HCT116 (cell line): ENCODE measurements around the gene FNBP1L. TPM values are rescaled to one million over a fixed set of nuclear protein-coding genes. Genes with fewer than 3 reads are reported as not detected.

Experiments used
- ATAC-seq: fragments of 200-7000 bp; cut with Tn5 transposase; 2 replicates; pipeline ENCODE4 v1.9.1; 2020; ENCODE audit warnings: mild to moderate bottlenecking, moderate library complexity
- BruUV-seq: library from RNA; stranded (reverse); fragments of 400-500 nt; replicated peaks from 2 replicates; lab custom pipeline; 2021; lab: Mats Ljungman, UMichigan
- CTCF ChIA-PET: fragments of 300-600 bp; sonication (Branson Sonifier 250); formaldehyde crosslinking; loops from one replicate; lab custom pipeline; 2021; ENCODE audit warnings: antibody characterized with exemption; lab: Charles Lee
- POLR2A ChIA-PET: fragments of 300-600, 350-600 bp; sonication (Branson Sonifier 250); formaldehyde crosslinking; loops from one replicate; lab custom pipeline; 2021; ENCODE audit warnings: antibody characterized with exemption; lab: Charles Lee
- RAD21 ChIA-PET, 2 experiments: fragments of 300-600 bp; sonication (Branson Sonifier 250); formaldehyde crosslinking; loops; one replicate each; lab custom pipeline; 2023; ENCODE audit warnings: low total read pairs in 2 of 2; ENCODE audit not compliant: uncharacterized antibody in 2 of 2, unreplicated experiment in 2 of 2, low non-redundant PET in 1 of 2; lab: Charles Lee
- DNase-seq: peaks from one replicate; pipeline ENCODE4 v3.0.0-alpha.2; 2010; ENCODE audit warnings: low read depth, low spot score
- H2AFZ ChIP-seq: fragments of 200-600 bp; shearing (Covaris generic), sonication (generic); 2 replicates; pipeline ENCODE4 v1.6.1; 2017; ENCODE audit warnings: low read depth, mixed run types, mixed read lengths, antibody characterized with exemption, low read length; ENCODE audit not compliant: poor library complexity, severe bottlenecking
- H3K27ac ChIP-seq: 2 replicates; pipeline ENCODE4 v1.5.1; 2012; ENCODE audit warnings: low read depth, low read length
- H3K27me3 ChIP-seq: fragments of 200-600 bp; sonication (generic); 2 replicates; pipeline ENCODE4 v1.6.1; 2016; ENCODE audit warnings: mixed run types, low read length, mixed read lengths; ENCODE audit not compliant: insufficient read depth
- H3K36me3 ChIP-seq, 2 experiments: fragments of 200-500 bp in 1 of 2; fragments of 200-600 bp in 1 of 2; sonication (Bioruptor generic) in 1 of 2; sonication (generic) in 1 of 2; 2 replicates each; pipeline versions ENCODE4 v1.5.1 to v1.6.1; 2014 to 2016; ENCODE audit warnings: low read length in 2 of 2, inconsistent platforms in 1 of 2, mixed read lengths in 1 of 2, mixed run types in 1 of 2; ENCODE audit not compliant: insufficient read depth in 2 of 2, control insufficient read depth in 1 of 2
- H3K4me1 ChIP-seq, 2 experiments: fragments of 200-600 bp in 1 of 2; sonication (generic) in 1 of 2; 2 replicates each; pipeline versions ENCODE4 v1.5.1 to v1.6.1; 2012 to 2017; ENCODE audit warnings: low read length in 2 of 2, inconsistent platforms in 1 of 2, mild to moderate bottlenecking in 1 of 2, mixed read lengths in 1 of 2, mixed run types in 1 of 2, moderate library complexity in 1 of 2; ENCODE audit not compliant: insufficient read depth in 2 of 2, control insufficient read depth in 1 of 2
- H3K4me2 ChIP-seq: fragments of 200-600 bp; sonication (generic); 2 replicates; pipeline ENCODE4 v1.6.1; 2017; ENCODE audit warnings: mixed run types, low read length, mixed read lengths
- H3K4me3 ChIP-seq, 2 experiments: fragments of 200-600 bp in 1 of 2; sonication (generic) in 1 of 2; replicated peaks in 1 of 2; 2 replicates each; pipeline ENCODE4 v1.5.1; 2011 to 2016; ENCODE audit warnings: low read length in 2 of 2, control low read depth in 1 of 2, low read depth in 1 of 2, mild to moderate bottlenecking in 1 of 2, mixed read lengths in 1 of 2, mixed run types in 1 of 2
- H3K79me2 ChIP-seq: fragments of 200-600 bp; sonication (generic); 2 replicates; pipeline ENCODE4 v1.6.1; 2017; ENCODE audit warnings: mild to moderate bottlenecking, mixed run types, low read length, moderate library complexity, mixed read lengths; ENCODE audit not compliant: insufficient read depth
- H3K9ac ChIP-seq: fragments of 200-600 bp; sonication (generic); 2 replicates; pipeline ENCODE4 v1.6.1; 2016; ENCODE audit warnings: low read length, mixed read lengths
- H3K9me2 ChIP-seq: fragments of 200-600 bp; sonication (generic), shearing (Covaris generic); 2 replicates; pipeline ENCODE4 v1.6.1; 2017; ENCODE audit warnings: mixed run types, mild to moderate bottlenecking, moderate library complexity; ENCODE audit not compliant: insufficient read depth
- H3K9me3 ChIP-seq, 2 experiments: fragments of 200-500 bp in 1 of 2; fragments of 200-600 bp in 1 of 2; sonication (Bioruptor generic) in 1 of 2; sonication (generic) in 1 of 2; 2 replicates each; pipeline ENCODE4 v1.6.1; 2014 to 2017; ENCODE audit warnings: low read length in 2 of 2, mixed read lengths in 2 of 2, inconsistent platforms in 1 of 2, low read depth in 1 of 2, mild to moderate bottlenecking in 1 of 2, mixed run types in 1 of 2, moderate library complexity in 1 of 2; ENCODE audit not compliant: control insufficient read depth in 1 of 2, insufficient read depth in 1 of 2
- H4K20me1 ChIP-seq: fragments of 200-600 bp; sonication (generic), shearing (Covaris generic); 2 replicates; pipeline ENCODE4 v1.6.1; 2017; ENCODE audit warnings: mixed run types, mild to moderate bottlenecking, moderate library complexity; ENCODE audit not compliant: insufficient read depth
- CBX3 ChIP-seq: IDR thresholded peaks from 2 replicates; pipeline ENCODE4 v1.6.1; 2012; ENCODE audit warnings: low read depth
- CEBPB ChIP-seq: IDR thresholded peaks from 2 replicates; pipeline ENCODE4 v1.6.1; 2012; ENCODE audit warnings: low read depth
- EGR1 ChIP-seq: IDR thresholded peaks from 2 replicates; pipeline ENCODE4 v1.6.1; 2012; ENCODE audit warnings: low read depth
- ELF1 ChIP-seq: IDR thresholded peaks from 2 replicates; pipeline ENCODE4 v1.6.1; 2012; ENCODE audit warnings: low read depth, borderline replicate concordance
- EZH2 ChIP-seq: fragments of 200-600 bp; sonication (generic); IDR thresholded peaks from 2 replicates; pipeline ENCODE4 v1.6.1; 2017; ENCODE audit warnings: antibody characterized with exemption, mixed run types
- EZH2phosphoT487 ChIP-seq: fragments of 200-600 bp; IDR thresholded peaks from 2 replicates; pipeline ENCODE4 v1.6.1; 2018; ENCODE audit warnings: antibody characterized with exemption, borderline replicate concordance
- JUND ChIP-seq: IDR thresholded peaks from 2 replicates; pipeline ENCODE4 v1.6.1; 2012
- POLR2A ChIP-seq: IDR thresholded peaks from 2 replicates; pipeline ENCODE4 v1.7.0; 2011; ENCODE audit warnings: borderline replicate concordance; ENCODE audit not compliant: insufficient read depth, insufficient read length; ENCODE audit errors: extremely low read depth
- POLR2AphosphoS5 ChIP-seq: IDR thresholded peaks from 2 replicates; pipeline ENCODE4 v1.6.1; 2011; ENCODE audit warnings: mild to moderate bottlenecking, low read depth, low read length, moderate library complexity
- SIN3A ChIP-seq: IDR thresholded peaks from 2 replicates; pipeline ENCODE4 v1.6.1; 2012; ENCODE audit warnings: low read depth
- TCF7L2 ChIP-seq: IDR thresholded peaks from 2 replicates; pipeline ENCODE4 v1.7.0; 2011; ENCODE audit warnings: borderline replicate concordance, inconsistent platforms; ENCODE audit not compliant: insufficient read depth, insufficient read length; ENCODE audit errors: extremely low read depth
- intact Hi-C: fragments of 100-400 bp; cut with micrococcal nuclease; formaldehyde crosslinking; loops from 2 replicates; pipeline ENCODE4 v1.10.0; 2022
- total RNA-seq: library from RNA; stranded (reverse); gene quantifications from one replicate; pipeline ENCODE4 v1.2.1, GENCODE V29; 2021; ENCODE audit not compliant: unreplicated experiment
- TF ChIP-seq, protein P1 (sequence below), 3 experiments: fragments of 200-600 bp in 1 of 3; sonication (generic) in 1 of 3; IDR thresholded peaks in 2 of 3; conservative IDR thresholded peaks in 1 of 3; 2 replicates each; pipeline ENCODE4 v1.5.1; 2012 to 2017; ENCODE audit warnings: low read depth in 2 of 3, low read length in 2 of 3, antibody characterized with exemption in 1 of 3, borderline replicate concordance in 1 of 3, control low read depth in 1 of 3, mild to moderate bottlenecking in 1 of 3, mixed read lengths in 1 of 3, mixed run types in 1 of 3, moderate library complexity in 1 of 3; ENCODE audit not compliant: insufficient read depth in 1 of 3
- TF ChIP-seq, protein P2 (sequence below): IDR thresholded peaks from 2 replicates; pipeline ENCODE4 v1.6.1; 2012
- TF ChIP-seq, protein P3 (sequence below): IDR thresholded peaks from 2 replicates; pipeline ENCODE4 v1.6.1; 2012; ENCODE audit warnings: low read depth
- TF ChIP-seq, protein P4 (sequence below): IDR thresholded peaks from 2 replicates; pipeline ENCODE4 v1.6.1; 2012

FNBP1L gene
- total RNA-seq, 1 experiment from 2014 or later: 26.1 TPM

DNA sequence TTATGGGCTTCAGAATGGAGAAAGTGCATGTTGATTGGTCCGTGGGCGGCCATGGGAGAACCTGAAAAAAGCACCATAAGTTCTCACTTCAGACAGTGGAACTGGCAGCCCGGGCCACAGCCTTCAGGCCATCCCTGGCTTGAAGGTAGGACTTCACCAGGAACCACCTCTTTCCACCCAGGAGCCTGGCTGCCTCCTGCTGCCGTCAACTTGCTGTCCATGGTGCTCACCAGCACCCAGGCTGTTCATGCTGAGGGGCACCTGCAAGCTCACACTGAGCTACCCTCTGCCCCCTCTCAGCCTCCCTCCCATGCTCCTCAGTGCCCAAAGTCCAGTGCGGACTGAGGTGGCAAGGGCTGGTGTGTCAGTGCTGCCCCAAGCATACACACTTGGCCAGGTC lies 12.9 kb upstream of the FNBP1L start:
- no peak overlapping the region for H3K4me3 ChIP-seq
- ChIA-PET POLR2A (no interaction called here), CTCF (interaction anchor here (1.5 to 1.6 kb wide), 2 partner anchors 130 to 409 kb away, joined by 4 read pairs; no protein-coding TSS in a partner anchor), RAD21 (interaction anchor here in 1 of 2 experiments (0.6 kb wide), 1 partner anchor 70 kb away, joined by 5 read pairs; no protein-coding TSS in a partner anchor)
- BruUV-seq: no TSS peak
- no peaks in the 10 kb centered on the region for H3K9me2 ChIP-seq
- H3K4me2 ChIP-seq: no peak overlapping the region
- no peak overlapping the region for H3K27ac ChIP-seq
- TF ChIP-seq CEBPB (no peak), EGR1 (no peak), TCF7L2 (no peak), EZH2 (no peak), JUND (no peak), ELF1 (no peak), EZH2phosphoT487 (no peak), POLR2A (no peak), SIN3A (no peak), POLR2AphosphoS5 (no peak), CBX3 (no peak)
- TF ChIP-seq, protein P1, sequence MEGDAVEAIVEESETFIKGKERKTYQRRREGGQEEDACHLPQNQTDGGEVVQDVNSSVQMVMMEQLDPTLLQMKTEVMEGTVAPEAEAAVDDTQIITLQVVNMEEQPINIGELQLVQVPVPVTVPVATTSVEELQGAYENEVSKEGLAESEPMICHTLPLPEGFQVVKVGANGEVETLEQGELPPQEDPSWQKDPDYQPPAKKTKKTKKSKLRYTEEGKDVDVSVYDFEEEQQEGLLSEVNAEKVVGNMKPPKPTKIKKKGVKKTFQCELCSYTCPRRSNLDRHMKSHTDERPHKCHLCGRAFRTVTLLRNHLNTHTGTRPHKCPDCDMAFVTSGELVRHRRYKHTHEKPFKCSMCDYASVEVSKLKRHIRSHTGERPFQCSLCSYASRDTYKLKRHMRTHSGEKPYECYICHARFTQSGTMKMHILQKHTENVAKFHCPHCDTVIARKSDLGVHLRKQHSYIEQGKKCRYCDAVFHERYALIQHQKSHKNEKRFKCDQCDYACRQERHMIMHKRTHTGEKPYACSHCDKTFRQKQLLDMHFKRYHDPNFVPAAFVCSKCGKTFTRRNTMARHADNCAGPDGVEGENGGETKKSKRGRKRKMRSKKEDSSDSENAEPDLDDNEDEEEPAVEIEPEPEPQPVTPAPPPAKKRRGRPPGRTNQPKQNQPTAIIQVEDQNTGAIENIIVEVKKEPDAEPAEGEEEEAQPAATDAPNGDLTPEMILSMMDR (IDR thresholded peaks at IDR 0.05 in 2 of 3, conservative IDR thresholded peaks at IDR 0.05 in 1 of 3; ENCODE audit: borderline replicate concordance in 1 of 3, insufficient read depth in 1 of 3, low read depth in 2 of 3, low read length in 2 of 3): no peak
- TF ChIP-seq, protein P2, sequence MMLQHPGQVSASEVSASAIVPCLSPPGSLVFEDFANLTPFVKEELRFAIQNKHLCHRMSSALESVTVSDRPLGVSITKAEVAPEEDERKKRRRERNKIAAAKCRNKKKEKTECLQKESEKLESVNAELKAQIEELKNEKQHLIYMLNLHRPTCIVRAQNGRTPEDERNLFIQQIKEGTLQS: no peak
- TF ChIP-seq, protein P3, sequence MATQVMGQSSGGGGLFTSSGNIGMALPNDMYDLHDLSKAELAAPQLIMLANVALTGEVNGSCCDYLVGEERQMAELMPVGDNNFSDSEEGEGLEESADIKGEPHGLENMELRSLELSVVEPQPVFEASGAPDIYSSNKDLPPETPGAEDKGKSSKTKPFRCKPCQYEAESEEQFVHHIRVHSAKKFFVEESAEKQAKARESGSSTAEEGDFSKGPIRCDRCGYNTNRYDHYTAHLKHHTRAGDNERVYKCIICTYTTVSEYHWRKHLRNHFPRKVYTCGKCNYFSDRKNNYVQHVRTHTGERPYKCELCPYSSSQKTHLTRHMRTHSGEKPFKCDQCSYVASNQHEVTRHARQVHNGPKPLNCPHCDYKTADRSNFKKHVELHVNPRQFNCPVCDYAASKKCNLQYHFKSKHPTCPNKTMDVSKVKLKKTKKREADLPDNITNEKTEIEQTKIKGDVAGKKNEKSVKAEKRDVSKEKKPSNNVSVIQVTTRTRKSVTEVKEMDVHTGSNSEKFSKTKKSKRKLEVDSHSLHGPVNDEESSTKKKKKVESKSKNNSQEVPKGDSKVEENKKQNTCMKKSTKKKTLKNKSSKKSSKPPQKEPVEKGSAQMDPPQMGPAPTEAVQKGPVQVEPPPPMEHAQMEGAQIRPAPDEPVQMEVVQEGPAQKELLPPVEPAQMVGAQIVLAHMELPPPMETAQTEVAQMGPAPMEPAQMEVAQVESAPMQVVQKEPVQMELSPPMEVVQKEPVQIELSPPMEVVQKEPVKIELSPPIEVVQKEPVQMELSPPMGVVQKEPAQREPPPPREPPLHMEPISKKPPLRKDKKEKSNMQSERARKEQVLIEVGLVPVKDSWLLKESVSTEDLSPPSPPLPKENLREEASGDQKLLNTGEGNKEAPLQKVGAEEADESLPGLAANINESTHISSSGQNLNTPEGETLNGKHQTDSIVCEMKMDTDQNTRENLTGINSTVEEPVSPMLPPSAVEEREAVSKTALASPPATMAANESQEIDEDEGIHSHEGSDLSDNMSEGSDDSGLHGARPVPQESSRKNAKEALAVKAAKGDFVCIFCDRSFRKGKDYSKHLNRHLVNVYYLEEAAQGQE: no peak
- TF ChIP-seq, protein P4, sequence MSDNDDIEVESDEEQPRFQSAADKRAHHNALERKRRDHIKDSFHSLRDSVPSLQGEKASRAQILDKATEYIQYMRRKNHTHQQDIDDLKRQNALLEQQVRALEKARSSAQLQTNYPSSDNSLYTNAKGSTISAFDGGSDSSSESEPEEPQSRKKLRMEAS: no peak
- H2AFZ ChIP-seq: no peak overlapping the region
- no peaks in the 10 kb centered on the region for H3K36me3 ChIP-seq
- no peaks in the 10 kb centered on the region for H3K27me3 ChIP-seq
- no peak overlapping the region for H3K9ac ChIP-seq
- ATAC-seq (no peak), DNase-seq (no peak)
- H3K9me3 ChIP-seq: peaks cover 0 to 18% of the 10 kb centered on the region in 2 experiments; a peak in 2 of 4 replicates
- no peaks in the 10 kb centered on the region for H4K20me1 ChIP-seq
- no peaks in the 10 kb centered on the region for H3K79me2 ChIP-seq
- intact Hi-C loops: loop anchor here (5.0 kb wide), 1 partner anchor 133 kb away; no protein-coding TSS in a partner anchor
- peaks cover 2 to 10% of the 10 kb centered on the region in 2 experiments; a peak in 3 of 4 replicates for H3K4me1 ChIP-seq
